Endometrial microvascular endothelial cells (primary cell): ENCODE data around the gene PTGER3. TPM values are rescaled to one million over a fixed set of nuclear protein-coding genes. Genes with fewer than 3 reads are reported as not detected.
"Not testable (repeated sequence)": the region's sequence is repeated elsewhere in the genome, so short reads cannot be mapped to it uniquely, and the experiment has no call there.

ENCODE experiments used
- in situ Hi-C: cut with HindIII; loops from 2 replicates; pipeline ENCODE4 v1.10.0; 2017; ENCODE audit warnings: low sequenced_read_pairs, low pct_unique_long_range_greater_than_20kb; ENCODE audit errors: inconsistent ontology term
- total RNA-seq: library from RNA; depleted of rRNA; stranded (reverse); fragments of >200 nt; gene quantifications from one replicate; pipeline ENCODE4 v1.2.3, GENCODE V29; 2015; ENCODE audit errors: inconsistent ontology term

The PTGER3 gene
- total RNA-seq, 1 donor from 2014 or later: 0.28 TPM

GRCh38 chr1:70977575-70977974, 70.0 kb downstream of the PTGER3 start:
- in situ Hi-C loops: no loop called here

- in situ Hi-C loops: no loop called here
Measured at GRCh38 chr1:70977041-70977440, 70.6 kb downstream of the PTGER3 start.

- in situ Hi-C loops: no loop called here
Measured at GRCh38 chr1:70973754-70974153, 73.9 kb downstream of the PTGER3 start.

GRCh38 chr1:70970407-70970806, 77.2 kb downstream of the PTGER3 start:
- in situ Hi-C loops: no loop called here

DNA sequence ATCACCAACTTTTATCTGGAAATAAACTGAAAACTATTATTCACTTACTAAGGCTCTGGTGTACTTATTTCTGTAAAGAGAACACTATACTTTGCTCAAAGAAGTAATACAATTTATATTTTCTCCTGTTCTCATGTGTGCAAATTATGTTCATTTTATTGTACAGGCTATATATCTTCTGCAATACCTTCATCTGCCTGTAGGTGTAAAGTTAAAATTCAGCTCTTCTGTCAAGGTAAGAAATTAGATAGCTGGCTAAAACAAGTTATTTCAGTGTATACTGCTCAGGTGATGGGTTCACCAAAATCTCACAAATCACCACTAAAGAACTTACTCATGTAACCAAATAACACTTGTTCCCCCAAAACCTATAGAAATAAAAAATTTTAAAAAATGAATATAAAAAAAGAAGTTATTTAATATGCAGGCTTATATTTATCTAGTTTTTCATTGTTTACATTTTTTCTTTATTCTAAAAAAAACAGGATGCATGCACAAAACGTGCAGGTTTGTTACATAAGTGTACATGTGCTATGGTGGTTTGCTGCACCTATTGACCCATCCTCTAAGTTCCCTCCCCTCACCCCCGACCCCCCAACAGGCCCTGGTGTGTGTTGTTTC, 81.5 kb downstream of the PTGER3 start:
- in situ Hi-C loops: no loop called here

DNA sequence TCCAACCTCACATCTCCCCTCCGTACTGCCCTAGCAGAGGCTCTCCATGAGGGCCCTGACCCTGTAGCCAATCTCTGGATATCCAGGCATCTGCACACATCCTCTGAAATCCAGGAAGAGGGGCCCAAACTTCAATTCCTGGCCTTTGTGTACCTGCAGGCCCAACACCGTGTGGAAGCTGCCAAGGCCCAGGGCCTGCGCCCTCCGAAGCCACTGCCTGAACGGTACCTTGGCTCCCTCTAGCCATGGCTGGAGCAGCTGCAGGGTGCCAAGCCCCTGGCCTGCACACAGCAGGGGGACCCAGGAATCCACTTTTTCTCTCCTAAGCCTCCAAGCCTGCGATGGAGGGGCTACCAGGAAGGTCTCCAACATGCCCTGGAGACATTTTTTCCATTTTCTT, 84.2 kb downstream of the PTGER3 start:
- in situ Hi-C loops: no loop called here

GRCh38 chr1:70961374-70961975, 86.1 kb downstream of the PTGER3 start:
- in situ Hi-C loops: no loop called here

GRCh38 chr1:70948396-70949017, 99.1 kb downstream of the PTGER3 start:
- in situ Hi-C loops: no loop called here

DNA sequence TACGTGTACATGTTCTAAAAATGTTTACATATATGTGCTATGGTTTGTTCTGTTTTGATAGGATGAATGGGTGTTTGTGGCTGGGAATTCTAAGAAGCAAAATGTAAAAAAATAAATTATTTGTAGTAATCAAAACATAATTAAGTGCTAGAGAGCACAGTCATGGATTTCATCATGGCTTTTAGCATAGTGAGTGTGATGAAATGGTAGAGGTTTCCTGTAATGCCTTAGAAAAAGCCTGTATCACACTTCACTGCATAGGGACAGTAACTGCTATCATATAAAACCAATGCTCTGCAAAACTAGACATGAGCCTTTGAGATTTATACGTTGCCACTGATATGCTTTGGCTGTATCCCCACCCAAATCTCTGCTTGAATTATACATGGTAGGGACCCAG, 99.8 kb downstream of the PTGER3 start:
- in situ Hi-C loops: no loop called here

GRCh38 chr1:70945676-70946075, 101.9 kb downstream of the PTGER3 start:
- in situ Hi-C loops: no loop called here

GRCh38 chr1:70945251-70945650, 102.4 kb downstream of the PTGER3 start:
- in situ Hi-C loops: no loop called here

DNA sequence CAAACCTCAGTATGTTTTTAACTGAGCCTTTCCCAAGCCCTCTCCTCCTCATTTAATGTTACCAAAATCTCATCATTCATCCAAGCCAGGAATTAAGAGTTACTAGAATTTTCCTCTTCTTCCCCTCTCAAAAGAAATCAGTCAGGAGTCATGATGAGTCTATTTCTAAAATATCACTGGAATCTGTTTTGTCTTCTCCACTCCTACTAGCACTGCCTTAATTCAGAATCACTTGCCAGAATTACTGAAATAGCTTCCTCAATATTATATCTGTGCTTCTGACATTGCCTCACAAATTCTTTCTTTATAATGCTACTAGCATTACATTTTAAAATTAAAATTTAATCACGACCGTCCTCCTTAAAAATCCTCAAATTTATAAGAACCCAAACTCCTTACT, 106.1 kb downstream of the PTGER3 start:
- in situ Hi-C loops: no loop called here

GRCh38 chr1:70940398-70940797, 107.2 kb downstream of the PTGER3 start:
- in situ Hi-C loops: not testable (repeated sequence)

- in situ Hi-C loops: no loop called here
Measured at GRCh38 chr1:70934194-70934961, 113.2 kb downstream of the PTGER3 start.

DNA sequence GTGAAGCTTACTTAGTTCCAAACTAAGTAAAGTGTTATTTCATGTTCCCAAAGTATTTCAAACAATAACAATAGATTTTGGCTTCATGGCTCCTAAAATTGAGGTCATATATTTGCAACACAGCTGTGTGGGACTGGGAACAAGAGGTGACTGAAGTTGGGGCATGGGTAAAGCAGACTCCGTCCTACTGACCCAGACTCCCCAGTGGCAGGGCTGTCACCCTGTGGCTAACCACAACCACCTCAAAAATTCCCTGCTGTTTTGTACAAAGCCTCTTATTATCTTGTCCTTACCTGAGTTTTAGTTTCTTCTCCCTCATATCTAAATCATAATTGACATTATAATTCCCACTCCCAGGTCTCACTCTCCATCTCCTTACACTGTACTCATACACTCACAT, 117.6 kb downstream of the PTGER3 start:
- in situ Hi-C loops: no loop called here

DNA sequence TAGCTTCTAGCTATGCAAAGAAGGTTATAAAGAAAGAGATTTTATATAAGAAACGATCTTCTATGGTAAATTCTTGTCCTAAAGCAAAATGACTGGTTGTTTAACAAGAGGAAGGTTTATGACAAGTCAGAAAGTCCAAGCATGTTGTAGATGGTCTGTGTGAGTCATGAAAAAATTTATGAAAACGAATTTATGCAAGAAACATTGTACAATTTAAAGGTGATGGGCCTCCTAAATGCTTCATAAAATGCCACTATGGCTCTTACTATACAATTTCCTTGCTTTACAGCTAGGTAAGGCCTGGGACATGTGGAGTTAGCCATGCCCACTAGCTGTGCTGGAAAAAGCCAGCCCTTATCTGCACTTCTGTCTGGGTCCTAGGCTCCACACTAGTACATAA, 125.4 kb downstream of the PTGER3 start:
- in situ Hi-C loops: no loop called here
